ENCODE measurements around the gene SATB2. TPM values are rescaled to one million over a fixed set of nuclear protein-coding genes. Genes with fewer than 3 reads are reported as not detected.

Gene SATB2
- total RNA-seq, 1 experiment from 2014 or later = 7.8 TPM

DNA sequence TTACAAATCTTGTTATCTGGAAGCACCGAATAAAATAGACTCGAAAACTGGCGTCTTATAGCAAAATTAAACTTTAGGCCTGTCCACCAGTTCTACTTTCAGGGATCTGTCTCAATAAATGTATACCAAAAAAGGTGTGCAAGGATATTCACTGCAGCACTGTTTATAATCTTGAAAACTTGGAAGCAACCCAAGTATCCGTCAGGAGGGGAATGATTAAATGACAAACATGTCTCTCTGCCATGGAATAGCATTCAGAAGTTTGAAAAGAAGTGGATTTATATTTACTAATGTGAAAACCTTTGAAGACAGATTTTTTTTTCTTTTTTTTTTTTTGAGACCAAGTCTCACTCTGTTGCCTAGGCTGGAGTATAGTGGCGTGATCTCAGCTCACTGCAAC is 32.3 kb upstream of the SATB2 start:
- CTCF ChIA-PET = no interaction called here

DNA sequence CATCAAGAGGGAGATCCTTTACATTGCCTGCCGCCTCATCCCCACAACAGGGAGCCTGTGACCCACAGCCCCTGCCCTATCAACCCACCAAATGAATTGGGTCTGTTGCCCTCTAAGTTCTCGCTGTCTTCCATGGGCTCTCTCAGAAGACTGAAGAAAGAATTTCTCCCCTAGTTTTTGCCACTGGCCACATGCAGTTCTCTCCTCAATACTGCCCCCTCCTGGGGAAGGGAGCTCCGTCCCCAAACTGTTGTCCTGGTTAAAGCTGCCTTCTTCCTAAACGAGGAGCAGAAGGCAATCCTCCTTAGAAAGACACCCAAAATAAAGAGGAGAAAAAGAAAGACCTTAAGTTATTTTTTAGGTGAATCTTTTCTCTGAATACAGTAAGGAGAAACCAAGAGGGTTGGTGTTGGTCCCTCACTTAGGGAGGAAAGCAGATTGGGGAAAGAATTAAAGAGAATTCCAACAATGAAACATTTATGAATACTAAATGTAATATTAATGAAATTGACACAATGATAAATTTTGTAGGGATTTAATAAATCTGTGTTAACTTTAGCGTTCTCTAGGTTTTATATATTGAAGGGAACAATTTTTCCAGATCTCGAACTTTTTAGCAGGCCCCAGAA is 31.1 kb upstream of the SATB2 start:
- H3F3A ChIP-seq (ENCODE audit: insufficient read depth, low read depth) = no peaks in the 10 kb centered on the region
- no peaks in the 10 kb centered on the region for H3K79me2 ChIP-seq (ENCODE audit: low read depth)
- no peaks in the 10 kb centered on the region for H3K27me3 ChIP-seq (ENCODE audit: insufficient read depth, low read depth)
- intact Hi-C loops (cut with micrococcal nuclease; ENCODE audit: unreplicated experiment) = loop anchor here (5.0 kb wide), 2 partner anchors 832 to 1117 kb away; no protein-coding TSS in a partner anchor
- no peak overlapping the region for H3K4me2 ChIP-seq
- H3K9me3 ChIP-seq (ENCODE audit: insufficient read depth, low read depth) = no peaks in the 10 kb centered on the region
- POLR2A ChIA-PET (ENCODE audit: unreplicated experiment) = no interaction called here
- DNase-seq = peak; percentile 34 to 36
- no peak overlapping the region for H3K4me3 ChIP-seq
- no TSS peak for BruUV-seq (replicated peaks)
- no peak for TF ChIP-seq EZH2 (IDR thresholded peaks at IDR 0.05; ENCODE audit: low read depth)
- TF ChIP-seq, protein P1, sequence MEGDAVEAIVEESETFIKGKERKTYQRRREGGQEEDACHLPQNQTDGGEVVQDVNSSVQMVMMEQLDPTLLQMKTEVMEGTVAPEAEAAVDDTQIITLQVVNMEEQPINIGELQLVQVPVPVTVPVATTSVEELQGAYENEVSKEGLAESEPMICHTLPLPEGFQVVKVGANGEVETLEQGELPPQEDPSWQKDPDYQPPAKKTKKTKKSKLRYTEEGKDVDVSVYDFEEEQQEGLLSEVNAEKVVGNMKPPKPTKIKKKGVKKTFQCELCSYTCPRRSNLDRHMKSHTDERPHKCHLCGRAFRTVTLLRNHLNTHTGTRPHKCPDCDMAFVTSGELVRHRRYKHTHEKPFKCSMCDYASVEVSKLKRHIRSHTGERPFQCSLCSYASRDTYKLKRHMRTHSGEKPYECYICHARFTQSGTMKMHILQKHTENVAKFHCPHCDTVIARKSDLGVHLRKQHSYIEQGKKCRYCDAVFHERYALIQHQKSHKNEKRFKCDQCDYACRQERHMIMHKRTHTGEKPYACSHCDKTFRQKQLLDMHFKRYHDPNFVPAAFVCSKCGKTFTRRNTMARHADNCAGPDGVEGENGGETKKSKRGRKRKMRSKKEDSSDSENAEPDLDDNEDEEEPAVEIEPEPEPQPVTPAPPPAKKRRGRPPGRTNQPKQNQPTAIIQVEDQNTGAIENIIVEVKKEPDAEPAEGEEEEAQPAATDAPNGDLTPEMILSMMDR (conservative IDR thresholded peaks at IDR 0.05) = peak; percentile 80
- no peaks in the 10 kb centered on the region for H3K9me2 ChIP-seq (ENCODE audit: insufficient read depth)
- no peaks in the 10 kb centered on the region for H3K4me1 ChIP-seq (replicated peaks; ENCODE audit: insufficient read depth)
- no peak overlapping the region for H3K27ac ChIP-seq
- H3K36me3 ChIP-seq (ENCODE audit: low read depth) = no peaks in the 10 kb centered on the region
- H4K20me1 ChIP-seq (ENCODE audit: insufficient read depth) = no peaks in the 10 kb centered on the region
- CTCF ChIA-PET = interaction anchor here (0.6 to 1.2 kb wide), 4 partner anchors 9 to 1174 kb away, joined by 3 to 6 read pairs (median 6); no protein-coding TSS in a partner anchor
- no peak overlapping the region for H2AFZ ChIP-seq

More for the DNA sequence above, 32.3 kb upstream of the SATB2 start:
- Histone ChIP-seq H3K79me2 (ENCODE audit: low read depth) (no peaks in the 10 kb centered on the region), H3K9me2 (ENCODE audit: insufficient read depth) (no peaks in the 10 kb centered on the region), H3F3A (ENCODE audit: insufficient read depth, low read depth) (no peaks in the 10 kb centered on the region), H3K9me3 (ENCODE audit: insufficient read depth, low read depth) (no peaks in the 10 kb centered on the region), H3K27ac (no peak overlapping the region), H3K4me3 (no peak overlapping the region), H2AFZ (no peak overlapping the region), H3K27me3 (ENCODE audit: insufficient read depth, low read depth) (no peaks in the 10 kb centered on the region), H3K4me1 (replicated peaks; ENCODE audit: insufficient read depth) (no peaks in the 10 kb centered on the region), H4K20me1 (ENCODE audit: insufficient read depth) (no peaks in the 10 kb centered on the region), H3K36me3 (ENCODE audit: low read depth) (no peaks in the 10 kb centered on the region), H3K4me2 (no peak overlapping the region)
- intact Hi-C loops (cut with micrococcal nuclease; ENCODE audit: unreplicated experiment) = no loop called here
- TF ChIP-seq, protein P1 (conservative IDR thresholded peaks at IDR 0.05) = no peak
- no peak for TF ChIP-seq EZH2 (IDR thresholded peaks at IDR 0.05; ENCODE audit: low read depth)
- BruUV-seq (replicated peaks) = no TSS peak
- DNase-seq = no peak
- POLR2A ChIA-PET (ENCODE audit: unreplicated experiment) = no interaction called here

DNA sequence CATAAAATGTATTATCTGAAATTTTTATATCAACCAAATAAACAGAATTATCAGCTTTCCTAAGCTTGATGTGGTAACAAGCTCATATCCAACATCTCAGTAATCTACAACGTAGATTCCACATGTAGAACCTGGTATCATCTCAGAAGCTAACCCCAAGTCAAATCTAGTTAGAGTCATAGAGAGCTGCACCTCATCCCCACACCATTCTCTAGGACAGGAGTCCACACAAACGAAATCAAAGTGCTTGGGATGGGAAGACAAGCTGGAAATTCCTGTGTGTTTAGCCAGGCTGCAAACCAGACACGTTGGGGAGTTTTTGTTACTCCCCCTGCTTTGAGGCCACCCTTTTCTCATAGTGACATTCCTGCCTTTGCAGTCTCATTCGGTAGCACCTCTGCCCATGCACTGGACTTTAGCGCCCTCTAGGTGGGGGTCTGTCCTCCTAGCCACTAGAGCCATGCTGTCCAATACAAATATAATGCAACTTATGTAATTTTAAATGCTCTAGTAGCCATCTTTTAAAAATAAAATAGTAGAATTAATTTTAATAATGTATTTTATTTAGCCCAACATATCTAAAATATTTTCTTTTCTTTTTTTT is 28.1 kb upstream of the SATB2 start:
- peak in 1 of 2 experiments; percentile 63 for DNase-seq
- Histone ChIP-seq H3K9me3 (ENCODE audit: insufficient read depth, low read depth) (no peaks in the 10 kb centered on the region), H3K79me2 (ENCODE audit: low read depth) (no peaks in the 10 kb centered on the region), H3K27me3 (ENCODE audit: insufficient read depth, low read depth) (no peaks in the 10 kb centered on the region), H3K4me2 (no peak overlapping the region), H4K20me1 (ENCODE audit: insufficient read depth) (no peaks in the 10 kb centered on the region), H3K36me3 (ENCODE audit: low read depth) (no peaks in the 10 kb centered on the region), H3K4me3 (no peak overlapping the region), H3K27ac (no peak overlapping the region), H3F3A (ENCODE audit: insufficient read depth, low read depth) (no peaks in the 10 kb centered on the region), H2AFZ (no peak overlapping the region), H3K4me1 (replicated peaks; ENCODE audit: insufficient read depth) (no peaks in the 10 kb centered on the region), H3K9me2 (ENCODE audit: insufficient read depth) (no peaks in the 10 kb centered on the region)
- no TSS peak for BruUV-seq (replicated peaks)
- TF ChIP-seq, protein P1 (conservative IDR thresholded peaks at IDR 0.05) = peak; percentile 68
- TF ChIP-seq EZH2 (IDR thresholded peaks at IDR 0.05; ENCODE audit: low read depth) = no peak
- POLR2A ChIA-PET (ENCODE audit: unreplicated experiment) = no interaction called here
- intact Hi-C loops (cut with micrococcal nuclease; ENCODE audit: unreplicated experiment) = loop anchor here (5.0 kb wide), 2 partner anchors 829 to 1114 kb away; no protein-coding TSS in a partner anchor
- CTCF ChIA-PET = interaction anchor here (1.2 kb wide), 1 partner anchor 829 kb away, joined by 4 read pairs; no protein-coding TSS in a partner anchor
